Stomach (tissue), 9 donors: ENCODE measurements around the gene ABLIM2. TPM values are rescaled to one million over a fixed set of nuclear protein-coding genes. Genes with fewer than 3 reads are reported as not detected.

Experiments used
- DNase-seq, 2 donors: peaks; one replicate each; pipeline versions ENCODE4 v3.0.0 to v3.0.0-alpha.2; 2013 to 2019
- H3K27ac ChIP-seq, 5 donors: fragments of 200-600 bp in 4 of 5; sonication (generic) in 4 of 5; one replicate each; pipeline ENCODE4 v1.5.1; 2013 to 2019; ENCODE audit warnings: mild to moderate bottlenecking in 1 of 5, moderate library complexity in 1 of 5
- H3K27me3 ChIP-seq, 3 donors: fragments of 200-600 bp; sonication (generic); one replicate each; pipeline ENCODE4 v1.5.1; 2017 to 2019; ENCODE audit warnings: mixed run types in 1 of 3
- H3K36me3 ChIP-seq, 4 donors: fragments of 200-600 bp; sonication (generic); 1 replicate in 3 of 4; 2 replicates in 1 of 4; pipeline ENCODE4 v1.5.1; 2016 to 2019
- H3K4me1 ChIP-seq, 4 donors: fragments of 200-600 bp; sonication (generic); one replicate each; pipeline ENCODE4 v1.5.1; 2016 to 2019
- H3K4me3 ChIP-seq, 4 donors: fragments of 200-600 bp; sonication (generic) in 3 of 4; one replicate each; pipeline ENCODE4 v1.5.1; 2016 to 2019; ENCODE audit warnings: mild to moderate bottlenecking in 1 of 4
- H3K9me3 ChIP-seq, 4 donors: fragments of 200-600 bp; sonication (generic); one replicate each; pipeline ENCODE4 v1.5.1; 2016 to 2019
- EP300 ChIP-seq: sonication (generic); formaldehyde crosslinking; IDR thresholded peaks from one replicate; pipeline ENCODE4 v1.6.1; 2017; ENCODE audit warnings: antibody characterized with exemption
- POLR2A ChIP-seq, 4 donors: fragments of 450-650 bp; IDR thresholded peaks; one replicate each; pipeline ENCODE4 v1.6.1; 2016; ENCODE audit warnings: antibody characterized with exemption in 4 of 4, control low read depth in 2 of 4, mild to moderate bottlenecking in 1 of 4, moderate library complexity in 1 of 4
- POLR2AphosphoS5 ChIP-seq, 3 donors: sonication (generic); formaldehyde crosslinking; IDR thresholded peaks; one replicate each; pipeline ENCODE4 v1.6.1; 2016; ENCODE audit warnings: antibody characterized with exemption in 3 of 3
- WGBS, 5 donors: extraction: QIAGEN DNeasy Blood & Tissue Kit in 3 of 5; methylation state at CpG; one replicate each; pipeline versions ENCODE4 v1.1.5 to v1.1.7; 2013 to 2018; 5-methylcytosine and 5-hydroxymethylcytosine counted together
- intact Hi-C: fragments of 100-400 bp; cut with DNase I; formaldehyde crosslinking; loops from one replicate; pipeline ENCODE4 v1.15.1; 2023; ENCODE audit warnings: low total_unique reads
- polyA plus RNA-seq, 3 donors: library from polyadenylated mRNA; stranded (reverse); fragments of 200-250 nt; gene quantifications; one replicate each; pipeline ENCODE4 v1.2.3, GENCODE V29; 2013
- total RNA-seq, 5 donors: library from RNA; depleted of rRNA; stranded (reverse); fragments of >200 nt; gene quantifications; one replicate each; pipeline versions ENCODE4 v1.1.0 to v1.2.3, GENCODE V29; 2014 to 2016
- TF ChIP-seq, protein P1 (sequence below), 7 experiments: fragments of 450-650 bp in 4 of 7; fragments of 200-600 bp in 3 of 7; sonication (generic) in 3 of 7; IDR thresholded peaks; one replicate each; pipeline ENCODE4 v1.5.1; 2016 to 2019; ENCODE audit warnings: antibody characterized with exemption in 7 of 7, control low read depth in 2 of 7, mild to moderate bottlenecking in 1 of 7
- donor health status: healthy with polysubstance abuse.
- donor health status: Bipolar disorder and iron deficiency.
- donor health status: healthy.

ABLIM2 gene
- total and polyA plus RNA-seq, 8 donors, result 2.3 to 28.0 (median 5.5) TPM

- Histone ChIP-seq H3K36me3 (no peaks in the 10 kb centered on the region), H3K4me1 (peaks cover 0 to 11% (median 5%) of the 10 kb centered on the region in 4 donors), H3K27ac (no peak overlapping the region), H3K4me3 (no peak overlapping the region), H3K27me3 (no peaks in the 10 kb centered on the region), H3K9me3 (peaks cover 0 to 4% (median 0%) of the 10 kb centered on the region in 4 donors)
- WGBS, 5 donors, result 87 to 93% (median 90%) methylated on average over 9 to 10 of the region's 10 CpGs
- intact Hi-C loops, result no loop called here
- TF ChIP-seq POLR2A (IDR thresholded peaks at IDR 0.05) (no peak), EP300 (no peak)
- TF ChIP-seq, protein P1, sequence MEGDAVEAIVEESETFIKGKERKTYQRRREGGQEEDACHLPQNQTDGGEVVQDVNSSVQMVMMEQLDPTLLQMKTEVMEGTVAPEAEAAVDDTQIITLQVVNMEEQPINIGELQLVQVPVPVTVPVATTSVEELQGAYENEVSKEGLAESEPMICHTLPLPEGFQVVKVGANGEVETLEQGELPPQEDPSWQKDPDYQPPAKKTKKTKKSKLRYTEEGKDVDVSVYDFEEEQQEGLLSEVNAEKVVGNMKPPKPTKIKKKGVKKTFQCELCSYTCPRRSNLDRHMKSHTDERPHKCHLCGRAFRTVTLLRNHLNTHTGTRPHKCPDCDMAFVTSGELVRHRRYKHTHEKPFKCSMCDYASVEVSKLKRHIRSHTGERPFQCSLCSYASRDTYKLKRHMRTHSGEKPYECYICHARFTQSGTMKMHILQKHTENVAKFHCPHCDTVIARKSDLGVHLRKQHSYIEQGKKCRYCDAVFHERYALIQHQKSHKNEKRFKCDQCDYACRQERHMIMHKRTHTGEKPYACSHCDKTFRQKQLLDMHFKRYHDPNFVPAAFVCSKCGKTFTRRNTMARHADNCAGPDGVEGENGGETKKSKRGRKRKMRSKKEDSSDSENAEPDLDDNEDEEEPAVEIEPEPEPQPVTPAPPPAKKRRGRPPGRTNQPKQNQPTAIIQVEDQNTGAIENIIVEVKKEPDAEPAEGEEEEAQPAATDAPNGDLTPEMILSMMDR (IDR thresholded peaks at IDR 0.05), result no peak
- no peak for DNase-seq
These were observed 167.7 kb downstream of the ABLIM2 start for GRCh38 chr4:7990807-7991459.

DNA sequence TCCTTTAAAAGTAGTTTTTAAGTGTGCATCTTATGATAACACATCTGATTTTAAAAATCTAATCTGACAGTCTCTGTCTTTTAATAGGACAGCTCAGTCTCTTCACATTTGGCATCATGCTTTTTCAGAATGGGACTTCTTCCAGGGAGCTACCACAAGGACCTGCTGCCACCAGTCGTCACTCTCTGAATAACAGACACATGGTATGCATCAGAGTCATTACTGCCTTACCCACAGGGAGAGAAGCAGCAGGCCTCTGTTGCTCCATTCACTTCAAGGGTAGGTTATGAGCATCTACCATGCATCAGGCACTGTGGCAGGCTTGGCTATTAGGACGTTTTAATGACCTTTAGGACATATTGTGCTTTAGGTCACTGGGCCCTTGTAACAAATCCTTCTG, 169.0 kb downstream of the ABLIM2 start:
- H3K36me3 ChIP-seq, result no peaks in the 10 kb centered on the region
- peaks cover 0 to 4% (median 0%) of the 10 kb centered on the region in 4 donors for H3K9me3 ChIP-seq
- intact Hi-C loops, result loop anchor here (5.0 kb wide), 1 partner anchor 187 kb away; no protein-coding TSS in a partner anchor
- peaks cover 0 to 16% (median 9%) of the 10 kb centered on the region in 4 donors for H3K4me1 ChIP-seq
- no peaks in the 10 kb centered on the region for H3K27me3 ChIP-seq
- TF ChIP-seq, protein P1 (IDR thresholded peaks at IDR 0.05), result no peak
- no peak for TF ChIP-seq POLR2A (IDR thresholded peaks at IDR 0.05)
- no peak for TF ChIP-seq POLR2AphosphoS5 (IDR thresholded peaks at IDR 0.05)
- TF ChIP-seq EP300, result no peak
- no peak overlapping the region for H3K4me3 ChIP-seq
- no peak for DNase-seq
- WGBS, 5 donors, result 44 to 68% (median 62%) methylated on average over 2 of the region's 2 CpGs
- H3K27ac ChIP-seq, result no peak overlapping the region

- Histone ChIP-seq H3K4me3 (no peak overlapping the region), H3K4me1 (peaks cover 0 to 16% (median 9%) of the 10 kb centered on the region in 4 donors), H3K9me3 (peaks cover 0 to 4% (median 0%) of the 10 kb centered on the region in 4 donors), H3K36me3 (no peaks in the 10 kb centered on the region), H3K27ac (no peak overlapping the region), H3K27me3 (no peaks in the 10 kb centered on the region)
- DNase-seq, result no peak
- TF ChIP-seq POLR2A (IDR thresholded peaks at IDR 0.05) (no peak), EP300 (no peak)
- WGBS, 5 donors, result 51 to 82% (median 59%) methylated on average over 1 of the region's 1 CpG
- intact Hi-C loops, result loop anchor here (5.0 kb wide), 1 partner anchor 186 kb away; no protein-coding TSS in a partner anchor
These were observed 170.2 kb downstream of the ABLIM2 start for GRCh38 chr4:7988437-7988836.

- intact Hi-C loops, result loop anchor here (5.0 kb wide), 1 partner anchor 185 kb away; no protein-coding TSS in a partner anchor
- Histone ChIP-seq H3K4me1 (peaks cover 0 to 16% (median 9%) of the 10 kb centered on the region in 4 donors), H3K36me3 (no peaks in the 10 kb centered on the region), H3K27me3 (no peaks in the 10 kb centered on the region), H3K9me3 (peaks cover 0 to 4% (median 0%) of the 10 kb centered on the region in 4 donors), H3K27ac (no peak overlapping the region), H3K4me3 (no peak overlapping the region)
- 48 to 54% (median 49%) methylated on average over 10 of the region's 10 CpGs for WGBS, 5 donors
- peak; percentile 81 to 87 for DNase-seq
- TF ChIP-seq, protein P1 (IDR thresholded peaks at IDR 0.05), result peak in 5 of 7 experiments; percentile 70 to 87 (median 79)
- TF ChIP-seq POLR2A (IDR thresholded peaks at IDR 0.05) (no peak), POLR2AphosphoS5 (IDR thresholded peaks at IDR 0.05) (peak in 1 of 3 donors; percentile 30), EP300 (no peak)
These were observed 171.2 kb downstream of the ABLIM2 start for GRCh38 chr4:7987148-7987989.
